HepG2 (cell line): Measurements from ENCODE around the gene NT5C. TPM values are rescaled to one million over a fixed set of nuclear protein-coding genes. Genes with fewer than 3 reads are reported as not detected.

ENCODE experiments used
- CEBPB ChIP-seq: IDR thresholded peaks from 2 replicates; pipeline ENCODE4 v1.6.1; 2011; ENCODE audit warnings: low read depth, low read length, improper control_type of control experiment, borderline replicate concordance
- CSRNP2 ChIP-seq: sonication (generic); formaldehyde crosslinking; conservative IDR thresholded peaks from 2 replicates; pipeline ENCODE4 v1.8.0; 2022; ENCODE audit warnings: low read depth, missing genetic modification reagents
- CTCF ChIP-seq: sonication (generic); formaldehyde crosslinking; IDR thresholded peaks from 2 replicates; pipeline ENCODE4 v1.5.0; 2020; ENCODE audit warnings: mild to moderate bottlenecking, missing genetic modification reagents, moderate library complexity
- FOXP4 ChIP-seq: sonication (generic); formaldehyde crosslinking; IDR thresholded peaks from 2 replicates; pipeline ENCODE4 v1.4.0; 2020; ENCODE audit warnings: missing genetic modification reagents
- GLI4 ChIP-seq: sonication (generic); formaldehyde crosslinking; IDR thresholded peaks from 2 replicates; pipeline ENCODE4 v1.5.1; 2020; ENCODE audit warnings: missing genetic modification reagents, mild to moderate bottlenecking, moderate library complexity, borderline replicate concordance
- KDM1A ChIP-seq: IDR thresholded peaks from 2 replicates; pipeline ENCODE4 v1.6.1; 2016; ENCODE audit warnings: missing compliant biosample characterization
- PAXIP1 ChIP-seq: sonication (generic); formaldehyde crosslinking; conservative IDR thresholded peaks from 2 replicates; pipeline ENCODE4 v1.4.0; 2020; ENCODE audit warnings: mild to moderate bottlenecking, missing genetic modification reagents, moderate library complexity
- RFXANK ChIP-seq: IDR thresholded peaks from 2 replicates; pipeline ENCODE4 v1.6.1; 2016
- SMAD1 ChIP-seq: sonication (generic); formaldehyde crosslinking; IDR thresholded peaks from 2 replicates; pipeline ENCODE4 v1.4.0; 2020; ENCODE audit warnings: missing genetic modification reagents, low read depth, mild to moderate bottlenecking, borderline replicate concordance
- TEF ChIP-seq: sonication (generic); formaldehyde crosslinking; IDR thresholded peaks from 2 replicates; pipeline ENCODE4 v1.5.0; 2020; ENCODE audit warnings: missing genetic modification reagents
- THAP7 ChIP-seq: sonication (generic); formaldehyde crosslinking; IDR thresholded peaks from 2 replicates; pipeline ENCODE4 v1.8.1; 2023; ENCODE audit warnings: mild to moderate bottlenecking, missing genetic modification reagents
- WIZ ChIP-seq: sonication (generic); formaldehyde crosslinking; IDR thresholded peaks from 2 replicates; pipeline ENCODE4 v1.5.1; 2020; ENCODE audit warnings: mild to moderate bottlenecking, missing genetic modification reagents
- ZBTB3 ChIP-seq: sonication (generic); formaldehyde crosslinking; IDR thresholded peaks from 2 replicates; pipeline ENCODE4 v1.4.0; 2020; ENCODE audit warnings: low read depth, mild to moderate bottlenecking, moderate library complexity, missing genetic modification reagents, borderline replicate concordance
- ZNF841 ChIP-seq: sonication (generic); formaldehyde crosslinking; IDR thresholded peaks from 2 replicates; pipeline ENCODE4 v1.8.1; 2023; ENCODE audit warnings: missing genetic modification reagents, borderline replicate concordance
- ZSCAN20 ChIP-seq: sonication (generic); formaldehyde crosslinking; IDR thresholded peaks from 2 replicates; pipeline ENCODE4 v1.4.0; 2020; ENCODE audit warnings: missing genetic modification reagents, mild to moderate bottlenecking, borderline replicate concordance
- polyA plus RNA-seq, 8 experiments: library from polyadenylated mRNA; depleted of rRNA in 3 of 8; stranded (reverse) in 7 of 8; unstranded in 1 of 8; fragments of >200 nt; fragmentation: Illumina TruSeq in 4 of 8; extraction: Trizol in 4 of 8; gene quantifications; 2 replicates each; pipeline versions ENCODE4 v1.2.1 to v1.2.3, GENCODE V29; 2011 to 2016; ENCODE audit warnings: low read depth in 4 of 8, missing spikeins in 1 of 8, mixed read lengths in 1 of 8; ENCODE audit not compliant: insufficient read depth in 1 of 8
- total RNA-seq, 5 experiments: library from RNA; depleted of rRNA; stranded (reverse); fragments of >200 nt; fragmentation: Illumina TruSeq; extraction: Trizol; gene quantifications; 2 replicates each; pipeline ENCODE4 v1.2.3, GENCODE V29; 2016; ENCODE audit warnings: low read depth in 1 of 5

Gene NT5C
- total and polyA plus RNA-seq, 2 of the 13 experiments (the other 11 are each of a cell fraction or from before 2014, with no cell fraction given) = 42.8 to 48.6 TPM

- TF ChIP-seq ZNF841 (no peak), ZBTB3 (peak; percentile 86; the same call in 1 of the 2 replicates), PAXIP1 (peak; percentile 62; the same call in 1 of the 2 replicates), TEF (CRISPR knock-in tag) (peak; percentile 17; the same call in 1 of the 2 replicates), FOXP4 (CRISPR knock-in tag) (peak; percentile 59; the same call in 1 of the 2 replicates), THAP7 (CRISPR knock-in tag) (0 out of 2 replicates have a peak, but pooled peaks have one; percentile 15), GLI4 (CRISPR knock-in tag) (0 out of 2 replicates have a peak, but pooled peaks have one; percentile 49), SMAD1 (CRISPR knock-in tag) (no peak), CTCF (peak; percentile 61), WIZ (CRISPR knock-in tag) (peak; percentile 78; the same call in 1 of the 2 replicates), CSRNP2 (CRISPR knock-in tag) (no peak), ZSCAN20 (CRISPR knock-in tag) (0 out of 2 replicates have a peak, but pooled peaks have one; percentile 44), RFXANK (CRISPR knock-in tag) (no peak), CEBPB (peak; percentile 62; the same call in 1 of the 2 replicates), KDM1A (CRISPR knock-in tag) (0 out of 2 replicates have a peak, but pooled peaks have one; percentile 40)
These were observed 44.9 kb downstream of the NT5C start (continued) for GRCh38 chr17:75086496-75087181.
